NOMO-1 treated with dmso at 0.1 percent for 144 hours (cell line): ENCODE data around the gene PSMB7.

Source experiments
- DNase-seq: peaks from one replicate; lab custom pipeline; 2025; ENCODE audit not compliant: unreplicated experiment; lab: John Stamatoyannopoulos, UW

Gene PSMB7

DNA sequence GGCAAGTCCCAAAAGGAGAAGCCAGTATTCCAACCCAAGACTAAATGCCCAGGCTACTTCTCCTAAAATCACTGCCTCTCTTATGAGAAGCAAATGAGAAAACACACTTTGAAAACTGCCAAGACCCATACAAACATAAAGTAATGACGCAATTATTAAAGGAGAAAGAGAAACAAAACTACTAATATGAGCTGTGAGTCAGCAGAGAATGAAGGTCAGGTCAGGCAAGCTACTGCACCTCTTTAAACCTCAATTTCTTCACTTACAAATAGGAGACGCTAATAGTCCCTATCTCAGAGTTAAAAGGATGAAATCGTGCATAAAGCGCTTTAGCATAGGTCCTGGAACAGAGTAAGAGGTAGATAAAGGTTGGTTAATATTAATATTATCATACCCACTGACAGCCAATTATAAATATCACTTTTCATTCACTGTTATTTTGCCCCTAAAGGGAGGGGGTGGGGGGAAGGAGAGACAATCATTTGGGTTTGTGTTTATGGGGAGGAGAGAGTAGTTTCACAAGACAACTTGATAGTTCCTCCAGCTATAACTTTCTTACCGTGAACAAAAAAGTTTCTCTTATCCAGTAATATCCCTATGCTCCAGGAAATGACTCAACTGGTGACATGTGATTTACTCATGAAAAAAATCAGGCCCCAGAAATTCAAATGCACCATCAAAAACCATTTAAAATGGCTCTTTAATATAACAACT lies 3.6 kb downstream of the PSMB7 start:
- no peak for DNase-seq

DNA sequence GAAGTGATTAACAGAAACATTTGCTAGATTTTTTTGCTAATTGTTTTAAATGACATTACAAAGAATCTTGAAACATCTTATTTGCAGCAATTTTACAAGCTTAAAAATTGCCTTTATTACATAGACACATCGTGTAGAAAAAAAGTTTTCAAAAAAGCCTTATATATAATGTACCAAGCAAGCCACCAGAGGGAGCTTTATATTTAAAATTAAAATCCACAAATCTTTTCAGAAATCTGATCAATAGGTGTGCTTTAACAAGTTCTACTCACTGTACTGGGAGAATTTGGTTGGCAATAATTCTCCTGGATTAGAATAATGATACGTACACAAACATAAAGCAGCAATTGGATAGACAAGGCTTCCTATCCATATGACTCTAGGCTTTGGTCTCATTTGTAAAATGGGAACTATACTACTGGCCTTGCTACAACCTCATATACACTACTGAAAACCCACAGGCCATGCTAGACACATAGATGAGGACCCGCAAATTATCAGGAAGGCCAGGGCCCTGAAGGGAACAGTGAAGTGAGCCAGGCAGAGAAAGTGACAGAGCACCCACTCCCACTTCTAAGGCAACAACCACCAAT lies 4.8 kb downstream of the PSMB7 start:
- DNase-seq, result no peak

DNA sequence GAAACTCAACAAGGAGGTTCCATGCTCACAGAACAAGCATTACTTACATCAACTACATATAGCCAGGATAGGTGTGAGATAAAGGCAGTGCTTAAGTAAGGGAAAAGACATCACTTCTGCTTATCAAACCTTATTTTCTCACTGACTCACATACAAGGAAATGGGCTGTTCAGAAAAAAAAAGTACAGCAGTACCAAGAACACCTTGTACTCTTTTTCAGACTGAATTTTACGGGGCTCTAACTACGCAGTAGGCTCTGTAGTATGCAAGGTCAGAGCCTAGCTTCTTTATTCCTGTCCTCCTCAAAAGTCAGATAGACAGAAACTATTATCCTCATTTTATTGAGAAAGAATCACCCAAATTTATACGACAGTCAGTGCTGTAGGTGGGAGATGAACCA lies 5.8 kb downstream of the PSMB7 start:
- no peak for DNase-seq

DNA sequence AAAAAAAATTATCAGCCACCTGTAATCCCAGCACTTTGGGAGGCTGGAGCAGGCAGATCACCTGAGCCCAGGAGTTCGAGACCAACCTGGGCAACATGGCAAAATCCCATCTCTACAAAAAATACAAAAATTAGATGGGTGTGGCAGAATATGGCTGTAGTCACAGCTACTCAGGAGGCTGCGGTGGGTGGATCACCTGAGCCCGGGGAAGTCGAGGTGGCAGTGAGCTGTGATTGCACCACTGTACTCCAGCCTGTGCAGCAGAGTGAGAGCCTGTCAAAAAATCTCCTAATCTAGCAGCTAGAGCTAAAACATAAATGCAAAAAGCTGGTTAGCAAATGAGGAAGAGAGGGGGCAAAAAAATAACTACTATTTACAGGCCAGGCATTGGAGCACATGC lies 12.0 kb downstream of the PSMB7 start:
- no peak for DNase-seq

DNA sequence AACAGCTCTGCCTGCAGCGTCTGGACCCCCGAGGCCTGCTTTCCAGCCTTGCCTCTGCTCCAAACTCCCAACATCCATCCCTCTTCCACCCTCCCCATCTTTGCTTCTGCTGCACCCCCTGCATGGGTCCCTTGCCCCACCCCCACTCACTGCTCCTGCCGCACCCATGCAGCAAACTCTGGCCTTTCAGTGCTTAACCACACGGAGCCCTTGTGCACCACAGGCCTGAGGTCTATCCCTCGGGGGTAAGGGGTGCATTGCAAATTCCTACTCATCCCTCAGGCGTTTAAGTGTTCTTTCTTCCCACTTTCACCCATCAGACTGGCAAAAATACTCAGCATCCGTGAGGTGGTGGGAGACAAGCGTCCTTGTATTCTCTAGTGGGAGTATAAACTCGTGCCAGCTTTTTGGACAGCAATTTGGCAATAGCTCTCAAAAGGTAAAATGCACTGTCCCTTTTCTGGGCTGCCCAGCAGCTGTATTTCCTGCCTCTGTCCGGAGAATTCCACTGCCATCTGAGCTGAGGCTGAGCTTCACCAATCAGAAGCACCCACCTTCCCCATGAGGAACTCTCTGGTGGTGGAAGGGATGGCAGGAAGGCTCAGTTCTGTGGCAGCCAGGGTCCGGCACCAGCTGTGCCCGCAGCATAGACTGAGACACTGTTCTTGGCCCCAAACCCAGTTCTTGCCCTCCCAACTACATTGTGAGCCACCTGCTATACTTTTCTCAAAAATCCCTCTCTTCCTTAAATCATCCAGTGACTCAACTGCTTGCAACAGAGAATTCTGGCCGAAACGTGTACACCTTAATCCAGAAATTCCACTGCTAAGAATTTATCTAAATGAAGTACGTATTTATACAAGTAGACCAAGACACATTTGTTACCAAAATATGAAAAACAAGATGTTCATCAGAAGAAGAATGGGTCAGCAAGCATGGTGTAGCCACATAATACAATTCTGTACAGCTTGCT lies 15.0 kb downstream of the PSMB7 start:
- DNase-seq, result no peak

DNA sequence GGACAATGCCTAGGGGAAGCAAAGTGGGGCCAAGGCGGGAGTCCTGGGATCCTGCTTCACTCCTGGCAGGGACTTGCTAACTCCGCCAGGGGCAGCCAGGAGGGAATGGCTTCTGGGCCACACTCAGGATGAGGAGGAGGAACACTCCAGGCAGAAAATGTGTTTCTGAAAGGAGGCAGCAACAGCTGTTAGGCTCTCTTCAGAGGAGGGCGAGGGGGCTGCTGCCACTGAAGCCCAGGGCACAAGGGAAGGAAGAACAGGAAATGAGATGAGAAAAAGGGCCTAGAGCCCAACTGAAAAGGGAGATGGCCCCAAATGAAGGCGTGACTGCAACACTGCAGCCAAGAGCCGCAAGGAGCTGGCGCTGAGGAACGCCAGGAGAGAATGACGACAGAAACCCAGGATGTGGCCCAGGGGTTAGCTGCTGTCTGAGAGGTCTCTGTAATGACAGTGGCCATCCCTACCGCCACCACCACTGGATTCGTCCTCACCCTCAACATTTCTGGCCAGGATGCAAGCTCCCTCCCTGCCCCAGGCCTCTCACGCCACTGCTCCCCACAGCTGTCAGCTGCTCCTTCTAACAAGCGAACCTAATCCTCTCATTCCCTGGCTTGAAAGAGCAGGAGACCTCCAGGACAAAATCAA lies 15.8 kb downstream of the PSMB7 start:
- DNase-seq, result no peak

DNA sequence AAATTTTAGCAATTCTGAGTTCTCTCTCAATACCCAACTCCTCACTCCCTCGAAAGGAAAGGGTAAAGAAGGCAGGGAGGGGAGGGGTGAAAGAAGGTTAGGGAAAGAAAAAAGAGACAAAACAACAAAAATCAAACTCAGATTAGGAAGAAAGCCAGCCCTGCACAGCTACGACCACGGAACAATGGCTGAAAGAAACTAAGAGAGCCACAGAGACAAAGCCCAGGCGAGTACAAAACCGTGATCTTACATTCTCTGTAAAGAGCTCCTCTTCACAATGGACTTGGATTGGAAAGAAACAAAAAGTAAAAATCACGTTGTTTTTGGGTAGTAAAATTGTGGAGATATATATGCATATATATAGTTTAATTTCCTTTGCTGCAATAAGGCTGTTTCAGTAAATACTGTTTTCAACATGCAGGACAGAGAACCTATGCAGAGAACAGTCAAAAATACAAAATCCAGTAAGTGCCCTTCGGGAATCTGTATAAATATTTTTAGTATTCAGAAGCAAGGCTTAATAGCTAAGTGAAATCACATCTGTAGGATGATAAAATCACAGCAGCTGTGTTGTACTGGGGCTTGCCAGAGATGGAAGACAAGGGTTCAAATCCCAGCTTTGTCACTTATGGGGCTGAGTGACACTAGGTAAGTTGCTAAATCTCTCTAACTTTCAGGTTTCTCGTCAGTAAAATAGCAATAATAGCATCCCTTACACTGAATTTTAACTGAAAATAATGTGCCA lies 16.9 kb downstream of the PSMB7 start:
- DNase-seq, result no peak

DNA sequence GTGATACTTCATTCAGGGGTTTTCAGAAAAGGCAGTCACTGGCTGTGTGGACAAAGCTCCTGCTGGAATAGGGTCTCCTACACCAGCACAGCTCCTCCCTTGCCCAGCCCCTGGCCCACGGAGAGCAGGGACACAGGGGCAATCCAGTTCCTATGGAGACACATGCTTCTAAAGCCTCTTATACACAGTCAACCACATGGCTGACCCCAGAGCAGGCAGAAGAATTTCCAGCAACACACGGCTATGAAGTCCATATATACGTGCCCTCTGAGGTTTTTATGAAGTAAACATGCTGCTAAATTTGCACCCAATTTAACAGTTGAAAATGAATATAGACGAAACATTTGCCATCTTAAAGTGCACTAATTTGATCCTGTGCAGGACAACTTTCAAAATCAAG lies 19.4 kb downstream of the PSMB7 start:
- no peak for DNase-seq

DNA sequence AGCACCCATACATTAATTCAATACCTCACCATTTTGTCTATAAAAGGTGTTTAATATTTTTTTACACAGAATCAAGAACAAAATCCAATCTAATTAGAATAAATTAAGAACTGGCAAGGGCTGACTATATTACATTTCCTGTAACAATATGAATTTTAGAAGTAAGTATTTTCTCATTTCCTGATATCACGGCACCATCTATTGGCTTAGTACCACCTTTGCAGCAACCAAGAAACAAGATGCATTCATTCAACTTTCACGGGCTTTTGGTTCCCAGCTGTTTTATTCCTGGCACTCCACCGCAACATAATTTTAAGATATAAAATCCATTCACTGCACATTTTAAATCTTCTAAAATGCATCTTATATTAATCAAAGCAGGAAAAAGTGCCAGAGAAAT lies 20.6 kb downstream of the PSMB7 start:
- no peak for DNase-seq

DNA sequence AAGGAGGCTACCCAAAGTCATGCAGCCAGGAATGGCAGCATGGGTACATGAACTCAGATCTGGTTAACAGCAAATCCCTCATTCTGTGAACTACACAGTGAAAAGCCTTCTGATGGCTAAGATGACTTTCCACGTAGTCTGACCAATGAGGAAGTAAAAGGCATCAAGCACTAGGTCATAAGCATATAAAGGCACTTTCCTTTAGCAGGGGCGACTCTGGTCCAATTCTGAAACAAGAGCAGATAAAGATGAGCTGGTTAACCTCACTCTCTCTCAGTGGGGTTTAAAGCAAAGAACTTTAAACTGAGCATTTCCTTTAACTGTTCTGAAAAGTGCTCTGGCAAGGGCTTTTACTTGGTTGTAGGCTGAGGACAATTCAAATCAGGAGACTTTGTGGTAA lies 21.1 kb downstream of the PSMB7 start:
- no peak for DNase-seq

DNA sequence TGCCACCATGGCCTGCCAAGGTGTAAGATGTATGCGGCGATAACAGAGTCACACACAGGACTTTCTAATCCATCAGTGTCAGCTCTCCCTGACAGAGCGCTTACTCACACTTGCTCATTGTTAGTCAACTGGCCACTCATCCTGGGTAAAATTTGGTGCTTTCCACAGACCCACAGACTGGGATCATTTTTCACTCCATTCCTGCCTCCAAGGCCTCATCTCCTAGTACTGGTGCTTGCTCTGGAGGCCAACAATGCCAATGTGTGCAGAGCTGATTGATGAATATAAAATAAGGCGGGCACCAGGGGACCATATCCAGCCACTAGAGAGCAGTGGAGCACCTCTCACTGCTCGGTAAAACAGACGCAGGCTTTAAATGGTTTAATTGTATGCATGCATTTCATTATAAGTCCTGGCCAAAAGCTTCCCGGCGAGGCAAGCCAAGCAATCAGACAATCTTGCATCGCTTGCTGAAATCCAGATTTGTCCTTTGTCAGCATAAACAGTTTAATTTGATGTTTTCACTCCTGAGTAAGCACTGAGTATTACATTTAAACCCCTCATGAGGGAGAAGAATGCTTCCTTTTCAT lies 22.3 kb downstream of the PSMB7 start:
- DNase-seq, result peak; percentile 28

DNA sequence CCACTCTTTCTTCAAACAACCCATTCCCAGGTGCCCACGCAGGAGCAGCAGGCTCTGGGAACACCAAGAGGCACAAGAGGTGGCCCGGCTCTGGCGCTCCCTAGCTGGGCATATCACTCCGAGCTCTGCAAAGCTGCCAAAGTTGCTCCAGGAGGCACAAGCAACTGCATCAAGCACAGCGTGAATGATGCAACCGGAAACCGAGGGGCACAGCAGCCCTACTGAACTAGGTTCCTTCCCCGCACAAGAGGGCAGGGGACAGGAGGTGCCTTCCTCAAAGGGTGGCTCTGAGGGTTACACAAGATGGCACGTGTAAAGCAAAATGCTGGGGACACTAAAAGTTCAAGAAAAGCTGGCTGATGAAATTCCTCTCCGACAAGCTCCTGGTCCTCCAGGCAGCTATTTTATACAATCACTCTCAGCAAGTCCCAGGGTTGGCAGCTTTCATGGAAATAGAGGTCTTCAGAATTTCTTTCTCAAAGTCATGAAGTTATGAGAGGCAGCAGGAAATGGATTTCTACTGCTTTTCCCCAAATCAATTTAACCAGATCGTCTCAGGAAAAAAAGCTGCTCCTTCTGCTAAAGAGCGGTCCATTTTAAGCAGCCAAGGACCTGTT lies 22.9 kb downstream of the PSMB7 start:
- peak; percentile 91 for DNase-seq

DNA sequence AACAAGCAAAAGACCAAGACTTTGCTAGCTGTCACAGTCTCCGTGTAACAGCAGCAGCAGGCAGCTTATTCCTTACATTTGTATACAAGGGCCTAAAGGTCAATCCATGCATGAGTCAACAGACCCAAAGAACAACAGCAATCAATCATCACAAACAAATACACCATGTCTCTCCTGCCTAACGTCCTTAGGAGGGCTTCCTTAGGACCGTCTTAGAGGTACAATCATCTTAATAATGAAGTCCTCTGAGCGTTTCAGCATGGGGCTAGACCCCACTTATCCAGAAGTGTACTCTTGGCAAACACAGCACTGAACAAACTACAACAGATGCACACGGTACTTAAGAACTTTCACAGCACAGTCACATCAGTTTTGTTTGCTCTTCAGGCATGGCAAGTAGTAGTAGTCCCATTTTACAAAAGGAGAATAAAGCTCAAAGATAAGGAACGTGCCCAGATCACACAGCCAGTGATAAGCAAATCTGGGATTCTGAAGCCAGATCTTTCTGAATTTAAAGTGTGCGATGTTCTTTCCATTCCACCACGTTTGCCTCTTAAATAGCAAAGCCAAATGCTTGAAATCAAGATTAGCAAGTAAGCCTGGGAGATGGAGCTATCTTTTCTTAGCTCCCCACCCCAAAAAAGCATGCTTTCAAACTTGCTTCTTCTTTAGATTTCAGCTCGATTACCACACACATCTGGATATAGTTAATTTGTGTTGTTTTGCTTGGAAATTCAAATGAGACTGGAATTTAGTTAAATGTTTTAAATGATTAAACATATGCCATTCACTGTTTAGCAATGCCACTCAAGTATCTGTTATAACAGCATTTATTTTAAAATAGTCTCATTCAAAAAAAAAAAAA lies 24.2 kb downstream of the PSMB7 start:
- no peak for DNase-seq

DNA sequence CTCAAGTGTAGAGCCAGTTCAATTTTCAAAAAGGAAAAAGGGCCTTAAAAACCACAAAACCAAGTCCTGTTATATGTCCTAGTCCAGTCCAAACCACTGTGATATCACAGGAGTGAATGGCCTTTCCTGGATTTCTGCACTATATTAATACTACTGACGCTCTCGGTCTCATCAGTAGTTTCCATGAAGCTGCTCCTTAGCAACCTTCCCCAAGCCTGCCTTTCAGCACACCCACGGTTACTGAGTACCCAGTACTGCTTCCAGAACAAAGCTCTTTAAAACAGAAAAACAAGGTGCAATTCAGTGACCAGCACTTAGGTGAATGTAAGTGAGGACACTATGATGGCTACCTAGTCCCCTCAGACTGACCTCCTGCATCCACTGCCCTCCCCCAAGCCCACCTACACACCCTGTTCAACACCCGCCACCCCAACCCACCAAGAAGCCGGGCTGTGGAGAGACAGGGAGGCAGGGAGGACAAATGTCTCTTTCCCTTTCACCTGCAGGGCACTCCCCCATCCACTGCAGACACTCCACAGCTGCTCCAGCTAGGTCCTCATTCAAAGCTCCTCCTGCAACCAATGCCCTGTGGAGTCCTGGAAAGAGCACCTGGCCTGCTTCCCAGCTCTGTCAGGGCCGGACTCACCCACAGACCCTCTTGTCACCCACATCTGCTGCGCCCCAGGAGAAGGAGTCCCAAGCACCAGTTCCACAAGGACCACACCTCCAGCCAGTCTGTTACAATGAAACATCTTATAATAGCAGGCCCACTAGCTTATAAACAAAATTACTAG lies 25.9 kb downstream of the PSMB7 start:
- no peak for DNase-seq

DNA sequence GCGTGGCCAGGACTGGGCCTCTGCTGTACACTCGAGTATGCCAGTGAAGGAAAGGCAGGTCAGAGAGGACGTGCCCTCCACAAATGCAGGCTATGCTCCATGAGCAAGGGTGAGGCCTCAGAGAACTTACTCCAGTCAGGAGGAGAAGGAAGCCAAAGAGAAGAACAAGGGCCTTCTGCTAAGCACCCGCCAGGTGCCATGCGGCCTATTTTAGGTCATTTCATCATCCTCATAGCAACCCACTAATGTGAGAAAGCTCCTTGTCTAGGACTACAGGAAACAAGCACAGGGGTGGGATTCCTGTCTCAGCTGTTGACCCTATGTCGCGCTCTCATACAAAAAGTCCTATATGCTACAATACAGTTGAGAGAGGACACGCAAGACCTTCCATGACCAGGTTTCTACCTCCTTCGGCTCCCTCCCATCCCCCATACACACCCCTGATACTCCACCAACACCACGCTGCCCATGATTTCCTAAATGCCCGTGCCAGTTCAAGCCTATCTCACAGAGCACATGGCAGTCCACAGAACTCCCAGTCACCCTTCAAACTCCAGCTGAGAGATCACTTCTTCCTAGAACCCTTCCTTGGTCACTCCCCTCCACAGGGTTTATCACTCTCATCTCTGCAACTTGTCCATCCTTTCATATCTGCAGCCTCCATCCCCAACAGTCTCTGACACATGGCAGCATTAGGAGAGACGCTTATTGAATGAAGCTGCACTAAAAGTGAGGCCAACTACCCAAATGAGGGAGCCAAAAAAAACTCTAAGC lies 26.8 kb downstream of the PSMB7 start:
- no peak for DNase-seq

DNA sequence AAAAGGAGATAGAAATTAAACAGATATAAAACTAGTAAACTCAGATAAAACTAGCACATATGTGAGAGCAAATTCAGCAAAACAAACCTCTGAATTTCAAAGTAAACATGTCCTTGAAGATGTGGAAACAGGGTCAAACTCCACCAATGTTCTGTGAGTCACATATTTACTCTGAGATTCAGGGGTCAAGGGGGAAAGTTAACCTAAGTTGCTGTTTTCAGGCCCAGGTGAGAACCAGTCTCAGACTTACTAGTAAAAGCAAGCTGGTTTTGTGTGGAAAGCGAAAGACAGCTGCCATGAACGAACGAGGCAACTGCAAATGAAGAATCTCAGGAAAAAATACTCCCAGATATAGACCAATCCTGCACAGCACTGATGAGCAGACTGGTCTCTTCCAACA lies 29.0 kb downstream of the PSMB7 start:
- no peak for DNase-seq

DNA sequence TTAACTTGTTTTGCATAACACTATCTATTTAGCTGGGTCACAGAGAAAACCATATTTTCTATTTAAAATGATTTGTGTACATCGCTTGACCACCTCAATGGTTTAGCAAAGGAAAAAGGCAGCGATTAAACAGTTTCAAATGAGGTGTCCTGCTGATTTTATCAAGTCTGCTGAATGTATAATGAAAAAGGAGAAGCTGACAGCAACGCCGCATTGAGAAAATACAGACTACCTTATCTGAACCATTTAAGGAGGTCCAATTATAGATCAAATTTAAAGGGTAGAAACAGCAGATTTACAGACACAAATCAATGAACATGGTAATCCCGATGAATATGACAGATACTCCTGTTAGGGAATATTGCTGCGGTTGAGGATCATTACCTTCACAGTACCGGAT lies 29.6 kb downstream of the PSMB7 start:
- DNase-seq, result no peak
